Uterus (tissue), 4 donors: ENCODE data around the gene TXNDC9. TPM values are rescaled to one million over a fixed set of nuclear protein-coding genes. Genes with fewer than 3 reads are reported as not detected.
"Not testable (repeated sequence)": the region's sequence is repeated elsewhere in the genome, so short reads cannot be mapped to it uniquely, and the experiment has no call there.

ENCODE experiments used
- DNase-seq, 2 donors: peaks; one replicate each; pipeline ENCODE4 v3.0.0-alpha.2; 2019 to 2020
- H3K27ac ChIP-seq, 2 donors: fragments of 200-600 bp; sonication (generic); 1 replicate in 1 of 2; 2 replicates in 1 of 2; pipeline ENCODE4 v1.5.1; 2016 to 2018
- H3K27me3 ChIP-seq, 2 donors: fragments of 200-600 bp; sonication (generic); one replicate each; pipeline ENCODE4 v1.5.1; 2018 to 2019; ENCODE audit warnings: control low read depth in 1 of 2
- H3K36me3 ChIP-seq, 2 donors: fragments of 200-600 bp; sonication (generic); one replicate each; pipeline ENCODE4 v1.5.1; 2019; ENCODE audit warnings: control low read depth in 1 of 2
- H3K4me1 ChIP-seq, 2 donors: fragments of 200-600 bp; sonication (generic); one replicate each; pipeline ENCODE4 v1.5.1; 2018 to 2019; ENCODE audit warnings: control low read depth in 1 of 2
- H3K4me3 ChIP-seq, 2 donors: fragments of 200-600 bp; sonication (generic); 1 replicate in 1 of 2; 2 replicates in 1 of 2; pipeline ENCODE4 v1.5.1; 2018 to 2019; ENCODE audit warnings: mild to moderate bottlenecking in 1 of 2
- H3K9me3 ChIP-seq, 2 donors: fragments of 200-600 bp; sonication (generic); one replicate each; pipeline ENCODE4 v1.5.1; 2019; ENCODE audit warnings: control low read depth in 1 of 2
- CTCF ChIP-seq, 4 experiments: fragments of 200-600 bp in 2 of 4; fragments of 450-650 bp in 2 of 4; sonication (generic) in 2 of 4; IDR thresholded peaks; one replicate each; pipeline ENCODE4 v1.5.1; 2016 to 2019; ENCODE audit warnings: antibody characterized with exemption in 4 of 4, mild to moderate bottlenecking in 2 of 4, moderate library complexity in 1 of 4
- POLR2A ChIP-seq, 2 donors: fragments of 450-650 bp; IDR thresholded peaks; one replicate each; pipeline ENCODE4 v1.6.1; 2016; ENCODE audit warnings: antibody characterized with exemption in 2 of 2, mild to moderate bottlenecking in 1 of 2, moderate library complexity in 1 of 2
- intact Hi-C: fragments of 100-400 bp; cut with DNase I; formaldehyde crosslinking; loops from one replicate; pipeline ENCODE4 v1.15.1; 2023; ENCODE audit warnings: low total_unique reads
- total RNA-seq, 4 donors: library from RNA; depleted of rRNA in 3 of 4; stranded (reverse); fragments of >200 nt in 3 of 4; gene quantifications; one replicate each; pipeline versions ENCODE4 v1.1.0 to v1.2.4, GENCODE V29; 2014 to 2023
- donor health status: DM: yes; HTN: yes; CAD: no.

TXNDC9 gene
- total RNA-seq, 4 donors from 2014 or later, result 31.8 to 75.8 (median 36.2) TPM

- intact Hi-C loops, result no loop called here
- H3K9me3 ChIP-seq, result peaks cover 0 to 4% of the 10 kb centered on the region in 2 donors
- H3K36me3 ChIP-seq, result no peaks in the 10 kb centered on the region
- H3K27ac ChIP-seq, result no peak overlapping the region
- TF ChIP-seq POLR2A (IDR thresholded peaks at IDR 0.05), result no peak
- no peak for TF ChIP-seq CTCF (IDR thresholded peaks at IDR 0.05)
- no peak overlapping the region for H3K4me3 ChIP-seq
- H3K4me1 ChIP-seq, result no peaks in the 10 kb centered on the region
- H3K27me3 ChIP-seq, result no peaks in the 10 kb centered on the region
- no peak for DNase-seq
Observed at GRCh38 chr2:99376254-99376864, 40.2 kb upstream of the TXNDC9 start.

GRCh38 chr2:99374747-99375146 lies 38.6 kb upstream of the TXNDC9 start:
- TF ChIP-seq POLR2A (IDR thresholded peaks at IDR 0.05), result no peak
- no peak for TF ChIP-seq CTCF (IDR thresholded peaks at IDR 0.05)

GRCh38 chr2:99373144-99373543 lies 37.0 kb upstream of the TXNDC9 start:
- H3K27me3 ChIP-seq, result no peaks in the 10 kb centered on the region
- H3K4me3 ChIP-seq, result no peak overlapping the region
- no peak for TF ChIP-seq POLR2A (IDR thresholded peaks at IDR 0.05)
- H3K27ac ChIP-seq, result no peak overlapping the region
- DNase-seq, result no peak
- H3K36me3 ChIP-seq, result no peaks in the 10 kb centered on the region
- no peaks in the 10 kb centered on the region for H3K4me1 ChIP-seq
- peaks cover 0 to 4% of the 10 kb centered on the region in 2 donors for H3K9me3 ChIP-seq
- intact Hi-C loops, result no loop called here

More at GRCh38 chr2:99374747-99375146, 38.6 kb upstream of the TXNDC9 start:
- no peaks in the 10 kb centered on the region for H3K4me1 ChIP-seq
- no peaks in the 10 kb centered on the region for H3K36me3 ChIP-seq
- H3K27me3 ChIP-seq, result no peaks in the 10 kb centered on the region
- H3K27ac ChIP-seq, result no peak overlapping the region
- no peak for DNase-seq
- H3K9me3 ChIP-seq, result peaks cover 0 to 4% of the 10 kb centered on the region in 2 donors
- H3K4me3 ChIP-seq, result no peak overlapping the region
- intact Hi-C loops, result no loop called here

- H3K36me3 ChIP-seq, intact Hi-C loops: not testable (repeated sequence)
Observed at GRCh38 chr2:99368854-99369253, 32.7 kb upstream of the TXNDC9 start.

GRCh38 chr2:99365661-99366060 lies 29.5 kb upstream of the TXNDC9 start:
- Histone ChIP-seq H3K4me3 (no peak overlapping the region), H3K4me1 (no peaks in the 10 kb centered on the region), H3K27me3 (no peaks in the 10 kb centered on the region), H3K36me3 (peaks cover 0 to 4% of the 10 kb centered on the region in 2 donors), H3K27ac (no peak overlapping the region), H3K9me3 (no peaks in the 10 kb centered on the region)
- TF ChIP-seq POLR2A (IDR thresholded peaks at IDR 0.05), result no peak
- no peak for TF ChIP-seq CTCF (IDR thresholded peaks at IDR 0.05)
- no peak for DNase-seq
- intact Hi-C loops, result no loop called here

More at GRCh38 chr2:99368854-99369253, 32.7 kb upstream of the TXNDC9 start:
- H3K27ac ChIP-seq, H3K4me1 ChIP-seq, DNase-seq, H3K27me3 ChIP-seq, H3K4me3 ChIP-seq, H3K9me3 ChIP-seq: not testable (repeated sequence)

- TF ChIP-seq POLR2A (IDR thresholded peaks at IDR 0.05) (no peak), CTCF (IDR thresholded peaks at IDR 0.05) (no peak)
- Histone ChIP-seq H3K36me3 (no peaks in the 10 kb centered on the region), H3K4me3 (no peak overlapping the region), H3K27me3 (no peaks in the 10 kb centered on the region), H3K4me1 (no peaks in the 10 kb centered on the region), H3K27ac (no peak overlapping the region), H3K9me3 (no peaks in the 10 kb centered on the region)
- intact Hi-C loops, result no loop called here
- DNase-seq, result no peak
Observed at GRCh38 chr2:99356853-99357252, 20.7 kb upstream of the TXNDC9 start.

GRCh38 chr2:99354825-99355224 lies 18.7 kb upstream of the TXNDC9 start:
- H3K4me1 ChIP-seq, intact Hi-C loops, H3K27me3 ChIP-seq, DNase-seq, H3K4me3 ChIP-seq, H3K27ac ChIP-seq, H3K36me3 ChIP-seq, H3K9me3 ChIP-seq: not testable (repeated sequence)
